Hematopoietic multipotent progenitor cell treated with erythropoietin and hydrocortisone succinate and interleukin-3 and kit ligand, for 17 days (in vitro differentiated cells): ENCODE data around the gene TBXA2R.
"Not testable (repeated sequence)": the region's sequence is repeated elsewhere in the genome, so short reads cannot be mapped to it uniquely, and the experiment has no call there.

Experiments used
- DNase-seq: peaks from one replicate; pipeline ENCODE4 v3.0.0-alpha.2; 2015; ENCODE audit warnings: low spot score

Gene TBXA2R

GRCh38 chr19:3577723-3578344 lies 28.8 kb downstream of the TBXA2R start:
- DNase-seq: no peak

- no peak for DNase-seq
Observed at GRCh38 chr19:3576696-3577443, 29.8 kb downstream of the TBXA2R start.

GRCh38 chr19:3575949-3576673 lies 30.6 kb downstream of the TBXA2R start:
- DNase-seq: no peak

- peak; percentile 37 for DNase-seq
Observed at GRCh38 chr19:3575260-3575741, 31.4 kb downstream of the TBXA2R start.

- peak; percentile 93 for DNase-seq
Observed at GRCh38 chr19:3573858-3574637, 32.6 kb downstream of the TBXA2R start.

- no peak for DNase-seq
Observed at GRCh38 chr19:3573162-3573857, 33.4 kb downstream of the TBXA2R start.

GRCh38 chr19:3572855-3573161 lies 33.9 kb downstream of the TBXA2R start, which contains the start of gene HMG20B:
TSS of gene HMG20B (plus strand) at chr19:3572944. CDS start at chr19:3573310, 366 bp downstream.
- DNase-seq: no peak

GRCh38 chr19:3572132-3572854 lies 34.4 kb downstream of the TBXA2R start:
- peak; percentile 99 for DNase-seq

GRCh38 chr19:3570606-3571011 lies 36.1 kb downstream of the TBXA2R start:
- no peak for DNase-seq

- DNase-seq: not testable (repeated sequence)
Observed at GRCh38 chr19:3570042-3570441, 36.6 kb downstream of the TBXA2R start.

GRCh38 chr19:3565139-3565538 lies 41.5 kb downstream of the TBXA2R start:
- no peak for DNase-seq

- no peak for DNase-seq
Observed at GRCh38 chr19:3563709-3564524, 42.8 kb downstream of the TBXA2R start.

GRCh38 chr19:3557461-3558248 lies 49.0 kb downstream of the TBXA2R start, which contains the start of gene MFSD12:
TSS of gene MFSD12 (minus strand) at chr19:3557586. CDS start at chr19:3557403, 183 bp downstream.
- DNase-seq: peak; percentile 95

GRCh38 chr19:3556978-3557460 lies 49.7 kb downstream of the TBXA2R start:
- peak; percentile 33 for DNase-seq

- no peak for DNase-seq
Observed at GRCh38 chr19:3556423-3556977, 50.2 kb downstream of the TBXA2R start.

GRCh38 chr19:3555653-3556422 lies 50.8 kb downstream of the TBXA2R start:
- peak; percentile 44 for DNase-seq

- DNase-seq: no peak
Observed at GRCh38 chr19:3554254-3555083, 52.2 kb downstream of the TBXA2R start.
